Smooth muscle cell (in vitro differentiated cells): Measurements from ENCODE around the gene VCP. TPM values are rescaled to one million over a fixed set of nuclear protein-coding genes. Genes with fewer than 3 reads are reported as not detected.

Source experiments
- DNase-seq: peaks from one replicate; lab custom pipeline; 2025; ENCODE audit not compliant: unreplicated experiment; lab: John Stamatoyannopoulos, UW
- H2AFZ ChIP-seq: fragments of 200-600 bp; sonication (generic); 2 replicates; pipeline ENCODE4 v1.6.0; 2016; ENCODE audit warnings: antibody characterized with exemption, low read depth, mild to moderate bottlenecking
- H3F3A ChIP-seq: fragments of 200-600 bp; sonication (generic); 2 replicates; pipeline ENCODE4 v1.6.0; 2017; ENCODE audit warnings: antibody characterized with exemption, low read depth
- H3K27ac ChIP-seq: fragments of 200-600 bp; sonication (generic); 2 replicates; pipeline ENCODE4 v1.5.1; 2016; ENCODE audit warnings: low read depth, mild to moderate bottlenecking
- H3K27me3 ChIP-seq: fragments of 200-600 bp; sonication (generic); 2 replicates; pipeline ENCODE4 v1.6.1; 2016; ENCODE audit warnings: low read depth, mild to moderate bottlenecking
- H3K36me3 ChIP-seq: fragments of 200-600 bp; sonication (generic); 2 replicates; pipeline ENCODE4 v1.5.1; 2016; ENCODE audit warnings: low read depth
- H3K4me1 ChIP-seq: fragments of 200-600 bp; sonication (generic); 2 replicates; pipeline ENCODE4 v1.5.1; 2016; ENCODE audit warnings: low read depth
- H3K4me2 ChIP-seq: fragments of 200-600 bp; sonication (generic); 2 replicates; pipeline ENCODE4 v1.6.0; 2016; ENCODE audit warnings: mild to moderate bottlenecking
- H3K4me3 ChIP-seq: fragments of 200-600 bp; sonication (generic); 2 replicates; pipeline ENCODE4 v1.5.1; 2016; ENCODE audit warnings: mild to moderate bottlenecking
- H3K79me2 ChIP-seq: fragments of 200-600 bp; sonication (generic); 2 replicates; pipeline ENCODE4 v1.6.0; 2016; ENCODE audit warnings: low read depth, mild to moderate bottlenecking
- H3K9ac ChIP-seq: fragments of 200-600 bp; sonication (generic); 2 replicates; pipeline ENCODE4 v1.6.0; 2016; ENCODE audit warnings: low read depth
- H3K9me3 ChIP-seq: fragments of 200-600 bp; sonication (generic); replicated peaks from 2 replicates; pipeline ENCODE4 v1.5.1; 2016; ENCODE audit warnings: low read depth
- H4K20me1 ChIP-seq: fragments of 200-600 bp; sonication (generic); 2 replicates; pipeline ENCODE4 v1.6.0; 2016; ENCODE audit warnings: low read depth
- WGBS: methylation state at CpG from one replicate; pipeline ENCODE4 v1.1.7; 2016; ENCODE audit warnings: low lambda C conversion rate; 5-methylcytosine and 5-hydroxymethylcytosine counted together
- polyA plus RNA-seq: library from polyadenylated mRNA; unstranded; fragments of >200 nt; fragmentation: Nextera tagmentation; extraction: Ambion mirVana; gene quantifications from 2 replicates; pipeline ENCODE4 v1.2.1, GENCODE V29; 2016
- total RNA-seq: library from RNA; depleted of rRNA; stranded (reverse); fragments of >200 nt; gene quantifications from 2 replicates; pipeline ENCODE4 v1.2.3, GENCODE V29; 2014
- TF ChIP-seq, protein P1 (sequence below): fragments of 200-600 bp; sonication (generic); IDR thresholded peaks from 2 replicates; pipeline ENCODE4 v1.5.1; 2017; ENCODE audit warnings: borderline replicate concordance, mild to moderate bottlenecking, antibody characterized with exemption; ENCODE audit not compliant: insufficient read depth, poor library complexity, severe bottlenecking

Gene VCP
- total and polyA plus RNA-seq, 2 experiments from 2014 or later: 207 to 314 TPM

DNA sequence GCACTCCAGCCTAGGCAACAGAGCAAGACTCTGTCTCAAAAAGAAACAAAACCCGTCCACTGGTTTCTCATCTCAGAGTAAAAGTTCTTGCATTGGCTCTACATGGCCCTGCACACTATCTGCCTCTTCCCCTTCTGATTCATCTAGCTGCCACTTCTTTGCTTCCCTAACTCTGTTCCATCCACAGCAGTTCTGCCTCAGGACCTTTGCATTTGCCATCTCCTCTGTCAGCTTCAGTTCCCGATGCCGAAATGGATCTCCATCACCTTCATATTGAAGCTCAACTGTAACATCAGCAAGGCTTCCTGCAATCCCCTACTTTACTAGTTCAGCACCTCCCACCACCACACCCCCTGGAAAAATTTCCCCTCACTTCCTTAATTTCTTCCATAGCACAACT is 25.1 kb upstream of the VCP start:
- Histone ChIP-seq H4K20me1 (no peaks in the 10 kb centered on the region), H3K4me2 (no peak overlapping the region), H3K9ac (no peak overlapping the region), H3K27ac (no peak overlapping the region), H3K4me3 (no peak overlapping the region), H3K79me2 (peaks cover 11% of the 10 kb centered on the region), H3K4me1 (peaks cover 10% of the 10 kb centered on the region), H2AFZ (no peak overlapping the region), H3K36me3 (no peaks in the 10 kb centered on the region), H3F3A (no peaks in the 10 kb centered on the region), H3K27me3 (no peaks in the 10 kb centered on the region), H3K9me3 (no peaks in the 10 kb centered on the region)
- TF ChIP-seq, protein P1, sequence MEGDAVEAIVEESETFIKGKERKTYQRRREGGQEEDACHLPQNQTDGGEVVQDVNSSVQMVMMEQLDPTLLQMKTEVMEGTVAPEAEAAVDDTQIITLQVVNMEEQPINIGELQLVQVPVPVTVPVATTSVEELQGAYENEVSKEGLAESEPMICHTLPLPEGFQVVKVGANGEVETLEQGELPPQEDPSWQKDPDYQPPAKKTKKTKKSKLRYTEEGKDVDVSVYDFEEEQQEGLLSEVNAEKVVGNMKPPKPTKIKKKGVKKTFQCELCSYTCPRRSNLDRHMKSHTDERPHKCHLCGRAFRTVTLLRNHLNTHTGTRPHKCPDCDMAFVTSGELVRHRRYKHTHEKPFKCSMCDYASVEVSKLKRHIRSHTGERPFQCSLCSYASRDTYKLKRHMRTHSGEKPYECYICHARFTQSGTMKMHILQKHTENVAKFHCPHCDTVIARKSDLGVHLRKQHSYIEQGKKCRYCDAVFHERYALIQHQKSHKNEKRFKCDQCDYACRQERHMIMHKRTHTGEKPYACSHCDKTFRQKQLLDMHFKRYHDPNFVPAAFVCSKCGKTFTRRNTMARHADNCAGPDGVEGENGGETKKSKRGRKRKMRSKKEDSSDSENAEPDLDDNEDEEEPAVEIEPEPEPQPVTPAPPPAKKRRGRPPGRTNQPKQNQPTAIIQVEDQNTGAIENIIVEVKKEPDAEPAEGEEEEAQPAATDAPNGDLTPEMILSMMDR: no peak
- WGBS: 97% methylated on average over 3 of the region's 3 CpGs
- DNase-seq: no peak

DNA sequence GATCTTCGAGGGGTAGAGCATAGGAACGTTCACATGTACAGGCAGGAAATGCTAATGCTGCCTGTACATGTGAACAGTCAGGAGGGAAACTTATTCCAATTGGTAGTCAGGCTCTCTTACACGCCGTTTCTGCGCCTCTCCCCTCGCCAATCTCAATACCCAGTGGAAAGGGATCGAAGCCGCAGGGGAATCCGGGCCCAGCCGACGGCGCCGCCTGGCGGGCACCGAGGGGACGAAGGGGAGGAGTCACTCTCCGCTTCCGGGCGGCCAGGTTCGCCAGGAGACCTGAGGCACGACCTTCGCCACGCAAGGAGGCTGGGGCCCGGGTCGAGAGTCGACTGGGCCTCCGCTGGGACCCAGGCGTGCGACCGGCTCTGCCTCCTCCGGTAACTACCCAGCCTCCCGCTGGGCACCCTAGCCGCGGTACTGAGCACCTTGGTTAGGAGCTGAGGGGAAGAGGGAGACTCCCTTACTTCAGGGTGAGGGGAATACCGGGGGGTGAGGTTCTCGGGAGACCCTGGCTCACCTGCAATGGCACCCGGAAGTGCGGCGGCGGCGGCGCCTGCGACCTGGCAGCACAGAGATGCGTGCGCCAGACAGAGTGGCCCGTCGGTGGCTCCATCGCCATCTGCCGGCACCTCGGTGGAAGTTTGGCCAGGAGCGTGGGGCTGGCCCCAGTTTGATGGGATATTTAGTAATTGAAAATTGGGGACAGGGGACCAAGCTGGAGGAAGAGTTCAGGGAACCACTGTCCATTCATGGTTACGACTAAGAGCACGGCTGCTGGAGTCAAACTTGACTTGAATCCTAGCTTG is 23.8 kb upstream of the VCP start, which contains the start of gene PIGO:
Gene PIGO (minus strand): TSS at position 557 of the 815 bp plus-strand sequence. CDS start 1,026 bp downstream, outside the sequence.
- 2% methylated on average over 53 of the region's 53 CpGs for WGBS
- Histone ChIP-seq H3K4me2 (peak within 1 kb of the TSS; percentile 98), H3K36me3 (no peaks in the 10 kb centered on the region), H3K4me3 (peak within 1 kb of the TSS; percentile 96), H3K9ac (peak within 1 kb of the TSS; percentile 99), H3K27me3 (no peaks in the 10 kb centered on the region), H3K27ac (peak within 1 kb of the TSS; percentile 97), H4K20me1 (no peaks in the 10 kb centered on the region), H3F3A (no peaks in the 10 kb centered on the region), H2AFZ (peak within 1 kb of the TSS; percentile 96), H3K79me2 (no peaks in the 10 kb centered on the region), H3K4me1 (peaks cover 5% of the 10 kb centered on the region), H3K9me3 (no peaks in the 10 kb centered on the region)
- TF ChIP-seq, protein P1: peak; percentile 75
- DNase-seq: peak; percentile 54

DNA sequence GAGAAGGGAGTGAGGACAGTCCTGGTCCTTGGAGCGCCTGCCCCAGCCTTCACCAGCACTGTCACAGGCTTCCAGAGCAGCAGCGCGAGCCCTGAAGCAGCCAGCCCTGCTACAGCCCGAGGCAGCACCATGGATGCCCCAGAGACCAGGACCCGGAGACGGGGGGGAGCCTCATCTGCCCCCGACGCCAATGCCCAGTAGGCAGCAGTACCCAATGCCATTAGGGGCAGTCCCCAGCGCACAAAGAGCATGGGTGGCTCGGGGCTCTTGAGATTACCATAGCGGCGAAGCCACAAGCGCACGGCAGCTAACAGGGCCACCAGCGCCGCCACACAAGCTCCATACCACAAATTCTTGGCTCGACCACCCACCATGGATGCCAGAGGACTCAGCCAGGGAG is 19.1 kb upstream of the VCP start:
- no peak overlapping the region for H3K4me2 ChIP-seq
- H3K79me2 ChIP-seq: no peaks in the 10 kb centered on the region
- TF ChIP-seq, protein P1: no peak
- DNase-seq: no peak
- no peaks in the 10 kb centered on the region for H3F3A ChIP-seq
- WGBS: 98% methylated on average over 17 of the region's 17 CpGs
- no peak overlapping the region for H3K27ac ChIP-seq
- H3K27me3 ChIP-seq: no peaks in the 10 kb centered on the region
- peaks cover 5% of the 10 kb centered on the region for H3K4me1 ChIP-seq
- no peak overlapping the region for H2AFZ ChIP-seq
- H3K9ac ChIP-seq: no peak overlapping the region
- H4K20me1 ChIP-seq: no peaks in the 10 kb centered on the region
- H3K36me3 ChIP-seq: peaks cover 3% of the 10 kb centered on the region
- H3K9me3 ChIP-seq: no peaks in the 10 kb centered on the region
- no peak overlapping the region for H3K4me3 ChIP-seq
